HG03064 (cell line): Measurements from ENCODE around the gene ARHGAP42.

Experiments used
- ATAC-seq: cut with Tn5 transposase; IDR thresholded peaks from one replicate; pipeline ENCODE4 v1.9.1; 2021; ENCODE audit warnings: low read depth; ENCODE audit not compliant: unreplicated experiment

Gene ARHGAP42

DNA sequence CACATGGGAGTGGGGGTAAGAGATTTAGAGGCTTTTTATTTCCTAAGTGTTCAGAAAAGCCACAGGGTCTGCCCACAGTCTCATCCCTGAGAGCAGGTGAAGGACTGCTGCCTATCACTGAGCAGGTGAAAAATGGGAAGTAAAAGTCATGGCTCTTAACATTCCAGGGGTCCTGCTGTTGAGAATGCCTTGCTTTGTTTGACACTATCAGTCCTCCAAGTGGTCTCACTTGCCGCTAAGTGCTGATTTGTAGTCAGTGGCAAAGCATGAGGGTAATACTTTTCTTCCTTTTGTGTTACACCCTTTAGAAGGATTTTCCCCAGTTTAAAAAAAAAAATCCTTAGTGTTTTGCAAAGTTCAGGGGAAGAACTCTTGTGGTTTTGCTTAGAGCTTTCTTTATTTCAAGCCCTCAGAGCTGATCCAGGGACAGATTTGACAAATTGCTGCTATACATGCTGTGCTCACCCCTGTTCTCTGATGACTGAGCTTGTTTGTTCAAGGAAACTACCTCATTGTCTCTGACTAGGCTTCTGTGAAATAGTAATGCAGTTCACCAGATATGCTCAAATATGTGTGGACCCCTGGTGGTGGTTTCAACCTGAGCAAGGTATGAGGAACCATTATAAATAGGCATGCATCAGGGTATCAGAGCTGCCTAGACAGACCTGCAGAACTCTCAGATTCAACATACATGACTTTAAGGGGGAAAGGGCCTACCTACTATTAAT lies 141.0 kb downstream of the ARHGAP42 start:
- no peak for ATAC-seq

DNA sequence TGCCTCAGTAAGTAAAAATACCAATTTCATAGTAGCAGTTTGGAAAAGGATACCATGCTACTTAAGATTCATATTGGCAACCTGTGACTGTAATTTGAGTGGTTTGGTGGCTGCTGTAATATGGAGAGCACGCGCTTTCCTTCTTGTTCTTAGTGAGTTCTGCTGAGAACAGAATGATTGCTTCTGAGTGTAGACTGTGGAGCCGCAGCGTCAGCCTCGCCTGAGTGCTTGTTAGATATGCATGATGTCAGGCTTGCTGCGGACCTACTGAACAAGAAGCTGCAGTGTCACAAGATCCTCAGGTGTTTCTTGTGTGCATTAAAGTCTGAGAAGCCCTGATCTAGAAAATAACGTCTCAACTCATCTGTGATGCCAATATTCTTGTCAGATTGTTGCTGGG lies 143.2 kb downstream of the ARHGAP42 start:
- no peak for ATAC-seq

DNA sequence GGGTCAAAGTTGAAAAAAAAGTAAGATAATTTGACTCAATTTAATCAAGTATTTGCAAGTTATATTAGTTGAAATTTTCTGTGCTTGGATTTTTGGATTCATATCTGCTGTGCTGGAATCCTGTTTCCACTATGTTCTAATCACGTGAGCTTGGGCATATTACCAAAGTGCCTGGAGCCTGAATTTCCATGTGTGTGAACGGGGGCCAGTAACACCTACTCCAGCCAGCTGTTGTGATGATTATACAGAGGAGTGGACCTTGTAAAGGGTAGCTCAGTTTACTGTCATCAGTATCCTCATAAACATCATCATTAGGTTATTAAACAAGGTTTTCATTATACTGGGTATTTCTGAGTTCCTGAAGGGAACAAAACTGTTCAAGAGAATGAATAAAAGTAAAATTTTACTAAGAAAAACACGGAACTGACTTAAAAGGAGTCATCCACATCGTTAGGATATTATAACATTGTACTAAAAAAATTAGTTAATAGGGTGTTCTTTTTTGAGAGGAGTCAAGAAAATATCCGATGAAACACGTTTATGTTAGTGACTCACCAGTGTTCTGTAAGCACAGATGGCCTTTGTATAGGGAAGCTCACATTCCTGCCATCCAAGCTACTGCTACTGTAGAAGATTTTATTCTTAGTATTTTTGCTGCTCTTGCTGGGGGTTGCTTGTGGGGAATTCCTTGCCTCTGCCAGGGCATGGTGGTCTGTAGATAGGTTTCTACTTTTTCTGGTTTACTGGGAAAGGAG lies 144.1 kb downstream of the ARHGAP42 start:
- ATAC-seq, result no peak

GRCh38 chr11:100831929-100832494 lies 144.9 kb downstream of the ARHGAP42 start:
- no peak for ATAC-seq

- no peak for ATAC-seq
Observed at GRCh38 chr11:100832829-100833228, 145.7 kb downstream of the ARHGAP42 start.

- ATAC-seq, result no peak
Observed at GRCh38 chr11:100833276-100833675, 146.2 kb downstream of the ARHGAP42 start.

GRCh38 chr11:100835854-100836253 lies 148.8 kb downstream of the ARHGAP42 start:
- no peak for ATAC-seq

GRCh38 chr11:100837311-100837710 lies 150.2 kb downstream of the ARHGAP42 start:
- ATAC-seq, result no peak

DNA sequence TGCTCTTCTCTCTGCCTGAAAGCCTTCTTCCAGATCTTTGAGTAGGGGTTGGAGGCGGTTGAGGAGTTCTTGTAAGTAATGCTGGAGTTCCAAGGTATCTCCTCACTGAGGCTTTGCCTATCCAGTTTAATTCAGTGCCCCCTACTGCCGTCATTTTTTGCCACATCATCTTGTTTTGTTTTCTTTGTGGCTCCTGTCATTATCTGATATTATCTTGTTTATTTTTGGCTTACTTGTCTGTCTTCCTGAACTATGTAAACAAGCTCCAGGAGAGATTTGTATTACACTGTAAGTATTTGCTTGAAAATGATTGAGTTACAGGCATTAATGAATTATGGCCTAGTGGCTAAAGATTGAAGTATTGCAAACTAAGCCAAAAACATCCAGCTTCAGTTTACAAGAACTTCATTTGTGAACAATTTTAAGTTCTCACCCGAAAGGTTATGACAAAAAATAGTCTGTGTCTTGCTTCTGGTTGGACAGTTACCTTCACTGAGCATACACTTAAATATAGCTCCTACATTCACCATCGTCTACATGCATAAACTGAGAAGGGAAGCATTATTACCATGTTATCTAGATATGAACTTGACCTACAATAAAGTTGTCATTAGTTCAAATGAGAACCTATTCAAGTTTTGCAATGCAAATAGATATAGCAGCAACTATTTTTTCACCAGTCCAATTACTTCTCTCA lies 154.8 kb downstream of the ARHGAP42 start:
- no peak for ATAC-seq

DNA sequence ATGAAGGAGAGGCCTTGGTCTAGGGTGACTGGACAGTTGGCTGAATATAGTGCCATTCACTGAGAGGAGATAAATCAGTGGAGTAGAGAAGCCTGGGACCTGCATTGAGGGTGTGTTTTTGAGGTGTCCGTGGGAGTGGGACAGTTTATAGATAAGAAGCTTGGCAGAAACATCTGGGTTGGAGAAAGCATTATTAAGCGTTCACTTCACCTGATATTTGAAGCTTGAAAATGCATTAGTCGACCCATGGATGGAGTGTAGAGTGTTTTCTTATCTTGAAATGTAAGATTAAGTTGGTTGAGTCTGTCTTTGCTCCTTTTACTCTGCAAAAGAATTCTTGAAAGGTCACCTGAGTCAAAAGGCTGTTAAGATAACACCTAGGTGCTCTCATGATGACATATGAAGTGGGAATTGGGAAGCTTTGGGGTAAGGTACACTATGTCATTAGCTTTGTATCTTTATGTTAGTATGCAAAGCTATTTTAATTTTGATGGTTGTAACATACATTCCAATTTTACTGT lies 160.7 kb downstream of the ARHGAP42 start:
- no peak for ATAC-seq

DNA sequence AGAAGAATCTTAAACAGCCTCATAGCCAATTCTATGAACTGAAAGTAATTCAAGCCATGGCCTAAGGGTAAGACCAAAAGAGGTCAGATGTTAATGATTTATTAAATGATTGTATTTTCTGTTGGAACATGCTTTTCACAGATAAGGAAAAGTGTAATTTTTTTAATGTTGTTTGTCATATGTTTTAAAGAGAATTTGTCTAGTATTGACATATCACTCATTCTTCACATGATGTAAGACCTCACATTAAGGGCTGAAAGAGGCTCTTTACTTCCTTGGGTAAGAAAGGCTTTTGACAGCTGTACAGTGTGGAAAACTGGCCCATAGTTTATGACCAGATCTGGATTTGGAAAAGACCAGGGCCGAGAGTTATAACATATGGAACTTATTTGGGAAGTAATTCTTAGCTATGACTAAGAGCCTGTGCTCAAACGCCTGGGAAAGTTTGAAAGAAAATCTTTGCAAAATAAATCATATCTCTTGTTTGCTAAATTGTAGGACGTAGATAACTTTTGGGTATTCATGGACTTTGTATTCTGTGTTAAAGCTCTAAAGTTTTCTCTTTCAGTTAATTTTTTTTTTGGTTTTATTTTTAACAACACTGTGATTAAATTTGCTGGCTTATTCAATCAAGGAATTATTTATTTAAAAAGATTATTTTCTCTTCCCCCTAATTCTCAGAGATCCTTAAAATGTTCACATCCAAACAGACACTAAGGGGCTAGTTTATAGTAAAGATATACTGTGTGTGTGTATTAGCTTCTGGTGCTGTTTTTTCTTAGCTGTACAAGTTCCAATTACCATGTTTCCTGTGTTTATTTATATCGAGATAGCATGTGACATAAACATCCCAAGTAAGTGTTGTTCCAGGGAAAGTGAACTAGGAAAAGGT lies 162.2 kb downstream of the ARHGAP42 start:
- no peak for ATAC-seq

- no peak for ATAC-seq
Observed at GRCh38 chr11:100849901-100850235, 162.8 kb downstream of the ARHGAP42 start.

DNA sequence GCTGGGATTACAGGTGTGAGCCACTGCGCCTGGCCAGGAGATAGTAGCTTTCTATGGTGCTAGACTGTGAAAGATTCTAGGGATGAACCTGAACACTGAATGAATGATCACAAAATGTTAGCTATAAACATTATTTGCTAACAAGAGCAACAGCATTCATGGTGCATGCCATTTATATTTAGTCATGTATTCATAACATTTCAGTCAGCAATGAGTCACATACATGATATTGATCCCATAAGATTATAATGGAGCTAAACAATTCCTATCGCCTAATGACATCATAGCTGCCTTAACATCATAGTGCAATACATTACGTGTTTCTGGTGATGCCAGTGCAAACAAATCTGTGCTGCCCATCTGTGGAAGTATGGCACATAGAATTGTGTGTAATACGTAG lies 164.1 kb downstream of the ARHGAP42 start:
- ATAC-seq, result no peak

- ATAC-seq, result no peak
Observed at GRCh38 chr11:100851584-100852152, 164.6 kb downstream of the ARHGAP42 start.

DNA sequence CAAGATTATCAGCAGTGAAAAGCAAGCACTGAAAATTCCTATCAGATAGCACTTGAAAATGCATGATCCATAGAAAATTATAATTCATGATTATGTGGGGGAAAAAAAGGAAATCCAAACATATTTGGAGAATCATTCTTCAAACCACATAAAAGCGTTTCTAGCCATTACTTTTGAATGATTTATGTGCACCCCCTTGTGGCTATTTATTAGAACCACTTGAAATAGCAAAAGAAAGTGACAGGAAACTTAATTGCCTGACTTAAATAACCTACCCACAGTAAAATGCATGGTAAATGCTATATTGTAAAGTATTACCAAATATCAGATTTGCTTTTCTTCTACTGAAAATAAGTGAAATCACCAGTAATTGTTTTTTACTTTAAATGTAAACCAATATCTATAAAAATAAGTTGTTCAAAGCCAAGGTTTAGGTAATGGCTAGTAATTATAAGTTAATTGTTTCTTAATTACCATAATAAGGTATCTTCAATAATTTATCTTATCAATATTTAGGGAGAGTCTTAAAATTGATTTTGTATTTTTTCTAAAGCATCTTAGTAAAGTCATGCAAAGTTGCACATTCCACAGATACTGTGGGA lies 168.5 kb downstream of the ARHGAP42 start:
- no peak for ATAC-seq

DNA sequence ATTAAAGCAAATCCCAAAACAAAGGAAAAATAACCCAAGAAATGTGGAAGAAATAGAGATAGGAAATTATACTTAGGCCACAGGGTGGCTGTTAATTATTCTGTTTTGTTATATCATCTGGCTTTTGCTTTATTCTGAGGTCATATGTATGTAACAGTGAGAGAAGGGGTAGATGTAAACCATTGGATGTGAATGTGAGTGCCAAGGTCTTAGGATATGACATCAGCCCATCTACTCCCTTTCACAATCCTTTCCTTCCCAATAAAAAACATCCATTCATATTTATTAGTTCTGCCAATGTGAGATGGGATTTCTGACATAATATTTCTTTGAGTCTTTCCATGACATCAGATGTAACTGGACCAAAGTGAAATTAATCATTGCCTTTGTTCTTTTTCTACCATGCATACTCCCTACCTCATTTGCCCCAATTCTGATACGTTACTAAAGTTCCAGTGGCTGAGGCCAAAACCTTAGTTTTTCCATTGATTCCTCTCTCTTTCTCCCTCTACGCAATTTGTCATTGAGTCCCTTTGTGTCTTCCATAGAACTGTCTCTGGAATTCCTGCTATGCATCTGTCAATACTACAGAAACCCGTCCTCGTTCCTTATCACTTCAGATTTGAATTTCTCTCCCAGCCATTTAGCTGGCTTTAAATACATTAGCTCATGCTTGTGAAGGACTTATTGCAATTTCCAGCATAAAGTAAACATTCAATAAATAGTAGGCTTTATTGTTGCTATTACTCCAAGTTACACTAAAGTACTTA lies 170.3 kb downstream of the ARHGAP42 start:
- no peak for ATAC-seq

GRCh38 chr11:100860318-100861155 lies 173.4 kb downstream of the ARHGAP42 start:
- no peak for ATAC-seq

DNA sequence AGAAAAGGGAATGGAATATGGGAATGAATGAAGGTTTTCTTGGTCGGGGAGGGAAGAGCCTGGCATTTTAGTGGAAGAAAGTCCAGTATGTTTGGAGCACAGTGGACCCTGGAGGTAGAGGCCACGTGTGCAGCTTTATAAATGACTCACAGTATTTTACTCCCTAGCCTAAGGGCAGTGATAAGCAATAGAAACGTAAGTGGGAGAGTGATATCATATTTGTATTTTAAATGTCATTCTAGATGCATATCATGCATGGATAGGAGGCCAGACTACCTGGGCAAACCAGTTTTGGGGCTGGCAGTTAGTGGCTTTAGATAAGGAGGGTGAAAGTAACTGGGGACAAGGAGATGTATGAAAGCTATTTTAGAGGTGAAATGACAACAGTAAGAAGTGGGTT lies 174.1 kb downstream of the ARHGAP42 start:
- no peak for ATAC-seq
